Measurements from ENCODE around the gene SCCPDH. TPM values are rescaled to one million over a fixed set of nuclear protein-coding genes. Genes with fewer than 3 reads are reported as not detected.

SCCPDH gene
- total and polyA plus RNA-seq, 2 donors: 19.3 to 42.7 TPM

DNA sequence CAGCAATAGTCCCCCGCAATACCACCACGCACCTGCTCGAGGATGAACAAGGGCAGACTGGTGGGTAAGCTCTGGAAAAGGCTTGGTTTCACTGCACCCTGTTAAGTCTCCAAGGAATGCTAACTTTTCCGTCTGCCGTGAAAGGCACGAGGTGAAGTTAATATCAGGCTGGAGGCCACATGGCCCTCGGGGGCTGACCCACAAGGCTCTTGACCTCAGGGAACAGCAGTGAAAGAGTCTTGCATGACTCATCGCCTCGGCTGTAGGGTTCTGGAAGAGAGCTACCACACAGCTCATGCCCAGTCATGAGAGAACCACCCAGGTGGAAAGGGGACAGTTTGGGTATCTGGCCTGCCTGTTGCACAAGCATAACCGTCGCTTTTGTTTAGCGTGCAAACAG, 24.7 kb downstream of the SCCPDH start:
- Histone ChIP-seq H3K9me3 (ENCODE audit: control insufficient read depth in 2 of 2, insufficient read depth in 1 of 2, low read length in 1 of 2) (no peaks in the 10 kb centered on the region), H3K27me3 (ENCODE audit: control insufficient read depth in 2 of 2, insufficient read depth in 1 of 2, low read length in 1 of 2) (no peaks in the 10 kb centered on the region), H3K4me3 (ENCODE audit: low read length in 2 of 2) (no peak overlapping the region), H3K36me3 (ENCODE audit: control insufficient read depth in 2 of 2, insufficient read depth in 2 of 2, low read length in 1 of 2) (peaks cover 4 to 23% of the 10 kb centered on the region in 2 donors), H3K27ac (ENCODE audit: low read depth in 1 of 2, low read length in 1 of 2) (no peak overlapping the region), H3K4me1 (ENCODE audit: control insufficient read depth in 2 of 2, insufficient read depth in 2 of 2, low read length in 2 of 2) (no peaks in the 10 kb centered on the region)
- 95% methylated on average over 12 of the region's 12 CpGs for WGBS
- DNase-seq (ENCODE audit: low read depth in 6 of 9, low spot score in 9 of 9): no peak

GRCh38 chr1:246750752-246751151, 26.5 kb downstream of the SCCPDH start:
- 91% methylated on average over 7 of the region's 7 CpGs for WGBS
- no peak for DNase-seq (ENCODE audit: low read depth in 6 of 9, low spot score in 9 of 9)
- no peak overlapping the region for H3K27ac ChIP-seq (ENCODE audit: low read depth in 1 of 2, low read length in 1 of 2)

DNA sequence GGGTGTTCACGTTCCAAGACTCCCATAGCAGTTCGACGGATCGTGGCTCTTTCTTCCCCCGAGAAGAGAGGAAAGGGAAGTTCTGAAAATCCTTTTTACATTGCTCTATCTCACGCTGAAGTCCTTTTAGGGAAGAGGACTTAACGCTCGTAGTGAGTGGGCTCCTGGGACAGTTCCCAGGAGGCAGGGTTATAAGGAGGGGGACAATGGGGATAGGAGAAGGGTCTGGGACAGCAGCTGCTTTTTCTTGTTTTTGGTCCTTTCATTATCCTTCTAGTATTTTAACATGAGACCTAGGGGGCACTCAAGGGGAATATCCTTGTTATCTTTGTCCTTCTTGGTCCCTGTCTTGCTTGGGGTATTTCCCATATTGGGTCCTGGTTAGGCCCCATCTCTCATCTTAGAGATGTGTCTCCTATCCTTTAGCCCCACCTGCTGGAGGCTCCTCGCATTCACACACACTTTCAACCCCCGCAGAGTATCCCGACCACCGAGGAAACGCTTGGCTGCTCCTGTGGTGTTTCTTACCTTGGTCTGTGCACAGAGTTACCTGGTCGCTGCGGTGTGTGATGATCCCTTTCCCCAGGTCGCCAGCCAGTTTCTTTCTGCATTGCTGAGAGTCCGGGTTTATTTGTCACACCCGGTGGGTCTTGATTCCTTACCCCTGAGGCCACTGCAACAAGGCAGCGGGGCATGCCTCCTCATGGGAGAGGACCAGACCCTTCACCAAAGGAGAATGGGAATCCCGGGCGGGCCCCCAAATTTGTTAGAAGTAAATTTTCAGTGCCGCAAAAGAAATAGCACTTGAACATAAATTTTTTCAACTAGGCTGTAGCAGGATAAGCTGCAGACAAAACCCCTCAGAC, 29.7 kb downstream of the SCCPDH start:
- Histone ChIP-seq H3K36me3 (ENCODE audit: control insufficient read depth in 2 of 2, insufficient read depth in 2 of 2, low read length in 1 of 2) (peaks cover 0 to 8% of the 10 kb centered on the region in 2 donors), H3K27me3 (ENCODE audit: control insufficient read depth in 2 of 2, insufficient read depth in 1 of 2, low read length in 1 of 2) (no peaks in the 10 kb centered on the region), H3K4me3 (ENCODE audit: low read length in 2 of 2) (no peak overlapping the region), H3K9me3 (ENCODE audit: control insufficient read depth in 2 of 2, insufficient read depth in 1 of 2, low read length in 1 of 2) (no peaks in the 10 kb centered on the region), H3K27ac (ENCODE audit: low read depth in 1 of 2, low read length in 1 of 2) (no peak overlapping the region), H3K4me1 (ENCODE audit: control insufficient read depth in 2 of 2, insufficient read depth in 2 of 2, low read length in 2 of 2) (no peaks in the 10 kb centered on the region)
- DNase-seq (ENCODE audit: low read depth in 6 of 9, low spot score in 9 of 9): peak; percentile 45 to 82 (median 63)
- WGBS: 82% methylated on average over 22 of the region's 22 CpGs

More at GRCh38 chr1:246750752-246751151, 26.5 kb downstream of the SCCPDH start:
- no peaks in the 10 kb centered on the region for H3K27me3 ChIP-seq (ENCODE audit: control insufficient read depth in 2 of 2, insufficient read depth in 1 of 2, low read length in 1 of 2)
- no peak overlapping the region for H3K4me3 ChIP-seq (ENCODE audit: low read length in 2 of 2)
- H3K9me3 ChIP-seq (ENCODE audit: control insufficient read depth in 2 of 2, insufficient read depth in 1 of 2, low read length in 1 of 2): no peaks in the 10 kb centered on the region
- H3K4me1 ChIP-seq (ENCODE audit: control insufficient read depth in 2 of 2, insufficient read depth in 2 of 2, low read length in 2 of 2): no peaks in the 10 kb centered on the region
- H3K36me3 ChIP-seq (ENCODE audit: control insufficient read depth in 2 of 2, insufficient read depth in 2 of 2, low read length in 1 of 2): peaks cover 0 to 16% of the 10 kb centered on the region in 2 donors

DNA sequence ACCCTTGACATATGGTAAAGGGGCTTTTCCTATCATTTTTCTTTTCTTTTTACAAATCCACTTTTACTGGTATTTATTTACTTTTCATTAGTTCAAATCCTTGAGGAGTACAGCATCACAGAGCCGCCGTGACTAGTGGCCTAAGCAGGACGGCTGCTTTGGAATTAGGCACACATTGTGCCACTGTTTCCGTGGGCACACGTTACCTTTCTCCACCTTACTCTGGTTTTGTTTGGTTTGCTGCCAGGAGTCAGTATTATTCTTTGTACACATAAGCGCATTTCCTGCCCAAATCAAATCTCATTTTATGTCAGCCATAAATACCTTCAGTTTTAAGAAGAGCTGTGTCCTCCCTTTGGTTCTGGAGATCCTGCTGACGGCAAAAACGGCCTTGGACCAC, 31.2 kb downstream of the SCCPDH start:
- Histone ChIP-seq H3K4me1 (ENCODE audit: control insufficient read depth in 2 of 2, insufficient read depth in 2 of 2, low read length in 2 of 2) (no peaks in the 10 kb centered on the region), H3K4me3 (ENCODE audit: low read length in 2 of 2) (no peak overlapping the region), H3K27me3 (ENCODE audit: control insufficient read depth in 2 of 2, insufficient read depth in 1 of 2, low read length in 1 of 2) (no peaks in the 10 kb centered on the region), H3K36me3 (ENCODE audit: control insufficient read depth in 2 of 2, insufficient read depth in 2 of 2, low read length in 1 of 2) (peaks cover 1 to 6% of the 10 kb centered on the region in 2 donors), H3K27ac (ENCODE audit: low read depth in 1 of 2, low read length in 1 of 2) (no peak overlapping the region), H3K9me3 (ENCODE audit: control insufficient read depth in 2 of 2, insufficient read depth in 1 of 2, low read length in 1 of 2) (no peaks in the 10 kb centered on the region)
- no peak for DNase-seq (ENCODE audit: low read depth in 6 of 9, low spot score in 9 of 9)
- WGBS: 98% methylated on average over 8 of the region's 8 CpGs

- Histone ChIP-seq H3K4me3 (ENCODE audit: low read length in 2 of 2) (no peak overlapping the region), H3K27ac (ENCODE audit: low read depth in 1 of 2, low read length in 1 of 2) (no peak overlapping the region), H3K27me3 (ENCODE audit: control insufficient read depth in 2 of 2, insufficient read depth in 1 of 2, low read length in 1 of 2) (no peaks in the 10 kb centered on the region), H3K9me3 (ENCODE audit: control insufficient read depth in 2 of 2, insufficient read depth in 1 of 2, low read length in 1 of 2) (no peaks in the 10 kb centered on the region), H3K36me3 (ENCODE audit: control insufficient read depth in 2 of 2, insufficient read depth in 2 of 2, low read length in 1 of 2) (peaks cover 14 to 41% of the 10 kb centered on the region in 2 donors), H3K4me1 (ENCODE audit: control insufficient read depth in 2 of 2, insufficient read depth in 2 of 2, low read length in 2 of 2) (no peaks in the 10 kb centered on the region)
- no peak for DNase-seq (ENCODE audit: low read depth in 6 of 9, low spot score in 9 of 9)
- 95% methylated on average over 14 of the region's 14 CpGs for WGBS
Measured at GRCh38 chr1:246760422-246761347, 36.5 kb downstream of the SCCPDH start.

DNA sequence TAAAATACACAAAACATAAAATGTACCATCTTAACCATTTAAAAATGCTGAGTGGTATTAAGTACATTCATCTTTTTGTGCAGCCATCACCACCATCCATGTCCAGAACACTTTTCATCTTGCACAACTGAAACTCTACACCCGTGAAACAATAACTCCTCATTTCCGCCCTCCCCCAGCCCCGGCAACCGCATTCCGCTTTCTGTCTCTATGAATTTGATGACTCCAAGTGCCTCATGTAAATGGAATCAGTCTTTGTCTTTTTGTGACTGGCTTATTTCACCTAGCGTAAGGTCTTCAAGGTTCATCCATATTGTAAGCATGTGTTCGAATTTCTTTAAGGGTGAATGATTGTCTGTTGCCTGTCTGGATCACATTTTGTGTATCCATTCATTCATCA, 37.2 kb downstream of the SCCPDH start:
- H3K27me3 ChIP-seq (ENCODE audit: control insufficient read depth in 2 of 2, insufficient read depth in 1 of 2, low read length in 1 of 2): no peaks in the 10 kb centered on the region
- no peak overlapping the region for H3K4me3 ChIP-seq (ENCODE audit: low read length in 2 of 2)
- H3K36me3 ChIP-seq (ENCODE audit: control insufficient read depth in 2 of 2, insufficient read depth in 2 of 2, low read length in 1 of 2): peaks cover 14 to 46% of the 10 kb centered on the region in 2 donors
- WGBS: 95% methylated on average over 7 of the region's 7 CpGs
- no peak for DNase-seq (ENCODE audit: low read depth in 6 of 9, low spot score in 9 of 9)
- H3K4me1 ChIP-seq (ENCODE audit: control insufficient read depth in 2 of 2, insufficient read depth in 2 of 2, low read length in 2 of 2): no peaks in the 10 kb centered on the region
- no peaks in the 10 kb centered on the region for H3K9me3 ChIP-seq (ENCODE audit: control insufficient read depth in 2 of 2, insufficient read depth in 1 of 2, low read length in 1 of 2)
- H3K27ac ChIP-seq (ENCODE audit: low read depth in 1 of 2, low read length in 1 of 2): no peak overlapping the region

DNA sequence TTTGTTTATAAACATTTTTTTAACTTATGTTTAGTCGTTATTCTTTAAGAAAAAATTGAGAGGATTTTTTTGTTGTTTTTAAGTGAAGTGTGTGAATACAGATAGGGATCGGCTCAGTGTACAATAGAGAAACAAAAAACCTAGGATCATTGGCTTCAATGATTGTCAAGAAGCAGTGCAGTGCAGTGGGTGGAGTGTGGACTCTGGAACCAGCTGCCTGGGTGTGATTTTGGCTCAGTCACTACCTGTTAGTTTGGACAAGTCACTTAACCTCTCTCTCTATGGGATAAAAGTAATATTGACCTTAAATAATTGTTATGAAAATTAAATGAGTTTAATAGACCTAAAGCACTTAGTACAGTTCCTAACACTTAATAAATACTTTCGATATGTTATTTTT, 41.3 kb downstream of the SCCPDH start:
- Histone ChIP-seq H3K27me3 (ENCODE audit: control insufficient read depth in 2 of 2, insufficient read depth in 1 of 2, low read length in 1 of 2) (no peaks in the 10 kb centered on the region), H3K4me1 (ENCODE audit: control insufficient read depth in 2 of 2, insufficient read depth in 2 of 2, low read length in 2 of 2) (peaks cover 0 to 20% of the 10 kb centered on the region in 2 donors), H3K4me3 (ENCODE audit: low read length in 2 of 2) (no peak overlapping the region), H3K9me3 (ENCODE audit: control insufficient read depth in 2 of 2, insufficient read depth in 1 of 2, low read length in 1 of 2) (no peaks in the 10 kb centered on the region), H3K27ac (ENCODE audit: low read depth in 1 of 2, low read length in 1 of 2) (no peak overlapping the region), H3K36me3 (ENCODE audit: control insufficient read depth in 2 of 2, insufficient read depth in 2 of 2, low read length in 1 of 2) (peaks cover 15 to 66% of the 10 kb centered on the region in 2 donors)
- WGBS: 94% methylated on average over 3 of the region's 3 CpGs
- no peak for DNase-seq (ENCODE audit: low read depth in 6 of 9, low spot score in 9 of 9)

- WGBS: 94% methylated on average over 11 of the region's 11 CpGs
- Histone ChIP-seq H3K36me3 (ENCODE audit: control insufficient read depth in 2 of 2, insufficient read depth in 2 of 2, low read length in 1 of 2) (peaks cover 3 to 61% of the 10 kb centered on the region in 2 donors), H3K4me1 (ENCODE audit: control insufficient read depth in 2 of 2, insufficient read depth in 2 of 2, low read length in 2 of 2) (peaks cover 0 to 24% of the 10 kb centered on the region in 2 donors), H3K4me3 (ENCODE audit: low read length in 2 of 2) (no peak overlapping the region), H3K27ac (ENCODE audit: low read depth in 1 of 2, low read length in 1 of 2) (peak overlapping the region; percentile 43 to 49), H3K9me3 (ENCODE audit: control insufficient read depth in 2 of 2, insufficient read depth in 1 of 2, low read length in 1 of 2) (no peaks in the 10 kb centered on the region), H3K27me3 (ENCODE audit: control insufficient read depth in 2 of 2, insufficient read depth in 1 of 2, low read length in 1 of 2) (no peaks in the 10 kb centered on the region)
- no peak for DNase-seq (ENCODE audit: low read depth in 6 of 9, low spot score in 9 of 9)
Measured at GRCh38 chr1:246768403-246769020, 44.3 kb downstream of the SCCPDH start.

All from thymus (tissue), 11 donors.